ENCODE results near the gene IFNA14. TPM values are rescaled to one million over a fixed set of nuclear protein-coding genes. Genes with fewer than 3 reads are reported as not detected.
"Not testable (repeated sequence)": the region's sequence is repeated elsewhere in the genome, so short reads cannot be mapped to it uniquely, and the experiment has no call there.

IFNA14 gene
- total RNA-seq, 1 donor from 2014 or later: not detected

GRCh38 chr9:21235468-21236359 lies 4.1 kb downstream of the IFNA14 start:
- H3K27me3 Mint-ChIP-seq (ENCODE audit: low read depth): peaks cover 22% of the 10 kb centered on the region
- H3K36me3 Mint-ChIP-seq (ENCODE audit: low read depth); H3K27ac Mint-ChIP-seq (ENCODE audit: unreplicated experiment); H3K9me3 Mint-ChIP-seq; H3K4me3 Mint-ChIP-seq; H3K4me1 Mint-ChIP-seq: not testable (repeated sequence)
- peak; percentile 68 for TF ChIP-seq CTCF (conservative IDR thresholded peaks at IDR 0.05)
- DNase-seq (ENCODE audit: low read depth, low spot score): peak; percentile 8

GRCh38 chr9:21234153-21234687 lies 5.6 kb downstream of the IFNA14 start:
- H3K27ac Mint-ChIP-seq (ENCODE audit: unreplicated experiment): no peak overlapping the region
- no peak for DNase-seq (ENCODE audit: low read depth, low spot score)
- no peak overlapping the region for H3K4me3 Mint-ChIP-seq
- no peaks in the 10 kb centered on the region for H3K36me3 Mint-ChIP-seq (ENCODE audit: low read depth)
- H3K27me3 Mint-ChIP-seq (ENCODE audit: low read depth): peaks cover 20% of the 10 kb centered on the region
- H3K4me1 Mint-ChIP-seq: no peaks in the 10 kb centered on the region
- no peaks in the 10 kb centered on the region for H3K9me3 Mint-ChIP-seq
- no peak for TF ChIP-seq CTCF (conservative IDR thresholded peaks at IDR 0.05)

- Mint-ChIP-seq H3K27ac (ENCODE audit: unreplicated experiment) (no peak overlapping the region), H3K4me3 (no peak overlapping the region), H3K4me1 (no peaks in the 10 kb centered on the region), H3K9me3 (no peaks in the 10 kb centered on the region), H3K36me3 (ENCODE audit: low read depth) (no peaks in the 10 kb centered on the region), H3K27me3 (ENCODE audit: low read depth) (peaks cover 16% of the 10 kb centered on the region)
- no peak for DNase-seq (ENCODE audit: low read depth, low spot score)
- TF ChIP-seq CTCF (conservative IDR thresholded peaks at IDR 0.05): no peak
These were observed 6.5 kb downstream of the IFNA14 start for GRCh38 chr9:21233258-21233657.

- H3K27me3 Mint-ChIP-seq (ENCODE audit: low read depth): peaks cover 4% of the 10 kb centered on the region
- H3K4me1 Mint-ChIP-seq: no peaks in the 10 kb centered on the region
- no peaks in the 10 kb centered on the region for H3K9me3 Mint-ChIP-seq
- H3K27ac Mint-ChIP-seq (ENCODE audit: unreplicated experiment): no peak within 1 kb of the TSS
- no peaks in the 10 kb centered on the region for H3K36me3 Mint-ChIP-seq (ENCODE audit: low read depth)
- no peak for TF ChIP-seq CTCF (conservative IDR thresholded peaks at IDR 0.05)
- no peak for DNase-seq (ENCODE audit: low read depth, low spot score)
- no peak within 1 kb of the TSS for H3K4me3 Mint-ChIP-seq
These were observed 11.7 kb downstream of the IFNA14 start, which contains the start of gene IFNA17 for GRCh38 chr9:21228122-21228521. TSS of gene IFNA17 (minus strand) at chr9:21228222. CDS start at chr9:21228173, 49 bp downstream.

GRCh38 chr9:21217211-21217610 lies 22.6 kb downstream of the IFNA14 start, which contains the start of gene IFNA16:
TSS of gene IFNA16 (minus strand) at chr9:21217311. CDS start at chr9:21217305, 6 bp downstream.
- not testable (repeated sequence) for H3K36me3 Mint-ChIP-seq (ENCODE audit: low read depth); H3K9me3 Mint-ChIP-seq; H3K27ac Mint-ChIP-seq (ENCODE audit: unreplicated experiment); DNase-seq (ENCODE audit: low read depth, low spot score); H3K4me1 Mint-ChIP-seq; H3K4me3 Mint-ChIP-seq; H3K27me3 Mint-ChIP-seq (ENCODE audit: low read depth)

All from neural crest cell (in vitro differentiated cells).